MV-4-11 (cell line): Measurements from ENCODE around the gene DUSP8.
"Not testable (repeated sequence)": the region's sequence is repeated elsewhere in the genome, so short reads cannot be mapped to it uniquely, and the experiment has no call there.

Source experiments
- DNase-seq: peaks from one replicate; lab custom pipeline; 2025; lab: John Stamatoyannopoulos, UW

The DUSP8 gene

DNA sequence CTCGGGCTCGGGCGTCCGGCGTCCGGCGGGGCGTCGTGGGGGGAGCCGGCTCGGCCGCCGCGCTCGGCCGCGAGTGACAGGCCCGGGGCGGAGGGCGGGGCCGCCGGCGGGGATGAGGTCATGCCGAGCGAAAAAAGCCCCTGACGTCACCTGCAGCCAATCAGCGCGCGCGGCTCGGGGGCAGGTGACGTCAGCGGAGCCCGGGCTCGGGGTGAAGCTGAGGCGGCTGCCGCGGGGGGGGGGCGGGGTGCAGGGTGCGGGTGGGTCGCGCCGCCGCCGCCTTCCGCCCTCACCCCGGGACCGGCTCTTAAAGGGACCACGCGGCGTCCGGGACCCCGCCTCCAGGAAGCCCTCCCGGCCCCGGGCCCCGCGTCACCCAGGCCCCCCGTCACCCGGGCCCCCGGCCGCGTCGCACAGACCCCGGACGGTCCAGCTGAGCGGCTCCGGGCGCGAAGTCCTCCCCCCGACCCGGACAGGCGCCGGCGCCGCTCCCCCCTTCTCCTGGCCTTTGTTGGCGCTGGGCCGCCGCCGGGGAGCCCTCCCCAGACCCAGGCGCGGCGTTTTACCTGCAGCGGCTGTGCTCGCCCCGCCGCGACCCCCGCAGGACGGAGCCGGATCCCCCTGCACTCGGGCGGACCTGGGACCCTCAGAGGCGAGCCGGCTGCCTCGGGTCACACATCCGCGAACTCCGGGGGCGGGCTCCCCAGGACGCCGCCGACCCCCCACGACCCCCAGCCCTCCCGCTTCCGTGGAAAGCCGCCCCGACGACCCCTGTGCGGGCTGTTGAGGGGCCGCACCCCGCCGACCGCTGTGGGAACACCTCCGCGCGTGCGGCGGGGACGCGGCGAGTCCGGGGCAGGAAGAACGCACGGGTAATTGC, at the start of gene DUSP8:
TSS of gene DUSP8 (minus strand) at position 75 of the 880 bp plus-strand sequence. CDS start 6,445 bp downstream, outside the sequence.
- DNase-seq, result peak; percentile 56

- no peak for DNase-seq
These were observed 47.4 kb upstream of the DUSP8 start for GRCh38 chr11:1619449-1619848.

GRCh38 chr11:1618231-1618630, 46.2 kb upstream of the DUSP8 start:
- no peak for DNase-seq

DNA sequence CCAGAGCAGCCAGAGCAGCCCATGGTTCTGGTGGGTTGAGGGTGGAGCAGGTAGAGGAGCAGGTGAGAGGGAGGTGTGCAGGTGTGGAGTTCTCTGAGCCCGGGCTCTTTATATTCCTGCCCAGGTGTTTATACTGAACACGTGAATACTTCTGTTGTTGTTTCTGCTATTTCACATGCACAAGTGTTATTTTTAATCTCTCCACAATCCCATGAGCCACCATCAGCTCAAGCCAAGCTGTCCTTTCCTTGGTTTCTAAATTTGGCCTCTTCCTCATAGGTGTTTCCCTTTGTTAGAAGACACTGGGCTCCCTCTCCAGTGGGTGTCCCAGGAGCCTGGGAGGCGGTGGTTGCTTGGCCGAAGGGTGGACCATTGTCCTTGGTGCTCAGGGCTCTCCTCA, 36.3 kb upstream of the DUSP8 start, which contains the start of gene KRTAP5-3:
TSS of gene KRTAP5-3 (minus strand) at position 101 of the 400 bp plus-strand sequence. CDS start at position 23, 78 bp downstream.
- DNase-seq, result no peak

- DNase-seq, result not testable (repeated sequence)
These were observed 35.8 kb upstream of the DUSP8 start for GRCh38 chr11:1607901-1608300.

DNA sequence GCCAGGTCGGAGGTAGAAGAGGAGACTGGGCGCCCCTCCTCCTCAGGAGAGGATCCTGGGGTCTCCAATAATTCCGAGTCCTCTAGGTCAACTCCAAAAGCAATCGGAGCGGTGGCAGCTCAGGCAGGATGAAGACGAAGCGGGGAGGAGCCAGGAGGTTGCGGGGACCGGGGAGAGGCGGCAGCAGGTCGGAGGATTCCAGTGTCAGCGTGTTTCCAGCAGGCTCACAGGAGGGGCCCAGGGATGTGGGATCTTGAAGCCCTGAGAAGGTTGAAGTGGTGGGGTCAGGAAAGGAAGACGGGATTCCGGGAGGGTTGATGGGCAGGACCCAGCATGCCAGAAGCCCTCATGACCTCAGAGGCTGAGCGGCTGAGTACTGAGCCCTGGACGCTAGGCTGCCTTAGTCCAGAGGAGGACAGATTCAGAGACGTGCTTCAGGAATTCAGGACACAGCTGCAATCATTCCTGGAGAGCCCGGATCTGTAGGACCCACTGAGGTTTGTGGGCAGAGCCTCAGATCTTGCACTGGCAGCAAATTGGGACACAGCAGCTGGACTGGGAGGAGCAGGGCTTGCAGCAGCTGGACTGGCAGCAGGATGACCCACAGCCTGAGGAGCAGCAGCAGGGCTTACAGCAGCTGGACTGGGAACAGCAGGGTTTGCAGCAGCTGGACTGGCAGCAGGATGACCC, 35.2 kb upstream of the DUSP8 start:
- DNase-seq, result not testable (repeated sequence)

- DNase-seq, result peak; percentile 69
These were observed 33.9 kb upstream of the DUSP8 start for GRCh38 chr11:1605923-1606322.

- no peak for DNase-seq
These were observed 32.6 kb upstream of the DUSP8 start for GRCh38 chr11:1604711-1605110.

GRCh38 chr11:1604181-1604580, 32.1 kb upstream of the DUSP8 start:
- DNase-seq, result no peak

- no peak for DNase-seq
These were observed 31.6 kb upstream of the DUSP8 start for GRCh38 chr11:1603629-1604028.

DNA sequence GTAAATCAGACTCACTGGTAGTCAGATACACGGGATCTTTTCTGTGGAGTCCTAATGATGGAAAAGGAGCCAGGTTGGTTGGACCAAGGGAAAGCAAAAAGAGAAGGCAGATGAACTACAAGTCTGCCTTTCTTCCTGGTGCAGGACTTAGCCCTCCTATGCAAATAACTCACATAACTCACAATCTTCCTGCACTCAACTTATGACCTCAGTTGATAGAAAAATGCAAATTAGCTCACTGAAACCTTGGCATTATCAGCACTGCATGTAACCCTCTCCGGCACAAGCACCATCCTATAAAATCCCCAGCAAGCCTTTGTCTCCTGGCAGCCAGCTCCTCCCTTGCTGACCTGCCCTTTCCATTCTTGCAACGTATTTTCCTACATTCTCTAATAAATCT, 29.6 kb upstream of the DUSP8 start:
- DNase-seq, result not testable (repeated sequence)

DNA sequence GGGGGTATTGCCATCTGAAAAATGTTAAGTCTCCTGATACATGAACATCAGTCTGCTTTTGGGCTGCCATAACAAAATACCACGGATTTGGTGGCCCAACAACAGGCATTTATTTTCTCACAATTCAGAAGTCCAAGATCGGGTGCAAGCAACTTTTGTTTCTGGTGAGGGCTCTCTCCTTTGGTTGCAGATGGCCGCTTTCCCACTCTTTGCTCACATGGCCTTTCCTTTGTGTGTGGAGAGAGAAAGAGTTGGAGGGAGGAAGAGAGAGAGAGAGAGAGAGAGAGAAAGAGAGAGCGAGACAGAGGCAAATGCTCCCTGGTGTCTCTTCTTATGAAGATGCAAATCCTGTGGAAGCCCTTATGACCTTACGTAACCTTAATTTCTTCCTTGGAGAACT, 28.6 kb upstream of the DUSP8 start:
- DNase-seq, result no peak

- no peak for DNase-seq
These were observed 26.7 kb upstream of the DUSP8 start for GRCh38 chr11:1598816-1599215.

DNA sequence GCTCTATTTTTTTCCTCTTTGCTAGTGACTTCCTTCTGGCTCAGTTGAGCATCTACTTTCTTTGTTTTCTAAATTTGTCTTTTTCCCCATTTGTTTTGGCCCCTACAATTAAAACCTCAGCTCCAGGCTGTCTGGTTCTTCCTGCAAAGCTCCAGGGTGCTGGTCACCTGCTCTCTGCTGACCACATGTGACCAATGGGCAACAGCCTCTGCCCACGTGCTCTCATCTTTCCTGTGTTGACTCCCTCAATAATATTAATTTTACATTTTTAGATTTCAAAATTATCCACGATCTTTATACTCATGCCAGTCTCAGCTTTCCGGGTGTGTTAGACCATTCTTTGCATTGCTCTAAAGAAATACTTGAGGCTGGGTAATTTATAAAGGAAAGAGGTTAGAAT, 26.3 kb upstream of the DUSP8 start:
- DNase-seq, result not testable (repeated sequence)

DNA sequence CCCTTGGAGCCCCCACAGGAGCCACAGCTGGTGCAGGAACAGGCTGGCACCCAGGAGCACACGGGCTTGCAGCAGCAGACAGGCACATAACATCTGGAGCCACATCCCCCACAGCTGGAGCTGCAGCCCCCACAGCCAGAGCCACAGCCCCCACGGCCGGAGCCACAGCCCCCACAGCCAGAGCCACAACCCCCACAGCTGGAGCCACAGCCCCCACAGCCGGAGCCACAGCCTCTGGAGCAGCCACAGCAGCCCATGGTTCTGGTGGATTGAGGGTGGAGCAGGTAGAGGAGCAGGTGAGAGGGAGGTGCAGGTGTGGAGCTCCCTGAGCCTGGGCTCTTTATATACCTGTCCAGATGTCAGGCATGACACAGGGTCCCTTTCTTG, 25.9 kb upstream of the DUSP8 start, which contains the start of gene KRTAP5-2:
TSS of gene KRTAP5-2 (minus strand) at position 301 of the 387 bp plus-strand sequence. CDS start at position 257, 44 bp downstream.
- DNase-seq, result no peak

- DNase-seq, result no peak
These were observed 25.4 kb upstream of the DUSP8 start for GRCh38 chr11:1597331-1597993.

DNA sequence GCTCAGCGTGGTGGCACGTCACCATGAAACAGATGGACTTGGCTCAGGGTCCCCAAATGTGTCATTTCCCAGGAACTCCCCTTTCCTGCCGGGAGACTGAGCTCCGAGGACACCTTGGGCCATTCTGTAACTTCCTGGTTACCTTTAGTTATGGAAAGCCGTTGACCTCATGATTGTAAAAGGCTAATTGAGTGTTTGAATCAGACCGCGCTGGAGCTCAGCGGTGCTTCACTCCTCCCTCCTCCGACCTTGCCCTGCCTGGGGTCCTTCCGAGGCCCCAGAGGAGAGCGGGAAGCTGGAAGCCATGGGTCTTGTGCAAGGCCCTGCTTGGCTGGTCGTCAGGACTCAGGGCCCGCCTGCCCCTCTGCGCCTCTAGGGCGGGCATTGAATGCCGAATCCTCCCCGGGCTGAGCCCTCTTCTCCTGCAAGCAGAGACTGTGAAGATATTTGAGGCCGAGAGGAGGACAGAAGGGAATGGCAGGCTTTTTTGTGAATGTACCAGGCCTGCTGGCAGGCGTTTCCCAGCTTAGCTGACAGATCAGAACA, 24.6 kb upstream of the DUSP8 start:
- not testable (repeated sequence) for DNase-seq

DNA sequence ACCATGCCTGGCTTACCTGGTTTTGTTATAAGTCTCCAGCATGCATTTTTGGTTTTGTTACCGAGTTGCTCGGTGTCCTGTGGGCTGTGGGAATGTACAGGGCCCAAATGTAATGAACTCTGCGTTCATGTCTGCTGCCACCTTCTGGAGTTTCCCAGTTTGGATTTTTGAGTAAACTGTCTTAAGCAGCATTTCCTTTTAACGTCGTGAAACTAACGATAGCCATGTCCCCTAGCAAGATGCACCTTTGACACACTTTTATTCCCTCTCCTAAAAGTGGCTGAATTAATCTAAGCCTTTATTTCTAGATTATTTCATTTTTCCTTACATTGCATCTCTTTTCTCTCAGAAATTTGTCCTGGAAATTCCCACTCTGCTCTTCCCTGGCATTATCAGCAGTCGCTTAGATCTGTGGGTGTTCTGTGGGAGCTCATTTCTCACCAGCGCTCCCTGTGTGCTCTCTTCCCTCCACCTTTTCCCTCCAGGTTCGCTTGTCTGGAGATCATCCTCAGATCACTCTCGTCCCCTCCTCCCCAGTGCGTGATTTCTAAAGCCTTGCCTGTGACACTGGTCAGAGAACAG, 24.0 kb upstream of the DUSP8 start:
- not testable (repeated sequence) for DNase-seq

GRCh38 chr11:1592628-1593027, 20.6 kb upstream of the DUSP8 start:
- no peak for DNase-seq

DNA sequence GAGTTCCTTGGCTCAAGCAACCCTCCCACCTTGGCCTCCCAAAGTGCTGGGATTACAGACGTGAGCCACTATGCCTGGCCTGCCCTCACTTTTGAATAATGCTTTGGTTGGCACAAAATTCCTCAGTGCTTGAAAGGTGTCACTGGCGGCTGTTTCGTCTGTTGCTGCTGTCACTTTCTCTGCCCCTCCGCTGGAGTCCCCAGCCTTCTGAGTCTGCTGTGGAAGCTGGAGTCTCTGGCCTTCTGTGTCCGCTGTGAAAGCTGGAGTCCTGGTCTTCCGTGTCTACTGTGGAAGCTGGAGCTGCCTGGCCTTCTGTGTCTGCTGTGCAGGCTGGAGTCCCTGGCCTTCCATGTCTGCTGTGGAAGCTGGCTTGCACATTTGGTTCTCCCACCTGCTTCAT, 17.9 kb upstream of the DUSP8 start:
- no peak for DNase-seq

- DNase-seq, result peak; percentile 82
These were observed 17.3 kb upstream of the DUSP8 start for GRCh38 chr11:1589191-1589963.
